ENCODE results near the gene NKX1-2.
A peak's percentile ranks its signal among the peaks of the same experiment; 100 is the strongest.

The NKX1-2 gene

GRCh38 chr10:124415210-124415609, 34.6 kb downstream of the NKX1-2 start:
- no peak for DNase-seq (ENCODE audit: low read depth)

DNA sequence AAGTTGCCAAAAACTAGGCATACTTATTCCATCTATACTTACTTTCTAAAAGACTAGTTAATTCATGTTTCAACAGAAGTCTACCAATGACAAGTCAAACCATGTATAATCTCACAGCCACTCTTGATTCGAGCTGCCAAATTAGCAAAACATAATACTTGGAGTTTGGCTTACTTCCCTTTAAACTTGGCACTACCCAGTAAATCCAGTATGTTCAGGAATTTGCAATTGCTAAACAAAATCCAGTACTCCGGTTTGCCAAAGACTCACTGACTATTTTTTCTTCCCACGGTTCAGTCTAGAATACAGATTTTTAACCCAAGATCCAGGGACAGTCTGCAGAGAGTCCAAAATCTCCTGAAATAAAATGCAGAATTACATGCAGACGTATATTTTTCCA, 35.8 kb downstream of the NKX1-2 start:
- DNase-seq (ENCODE audit: low read depth), result no peak

GRCh38 chr10:124409696-124410095, 40.1 kb downstream of the NKX1-2 start:
- DNase-seq (ENCODE audit: low read depth), result no peak

GRCh38 chr10:124408357-124408756, 41.5 kb downstream of the NKX1-2 start:
- no peak for DNase-seq (ENCODE audit: low read depth)

DNA sequence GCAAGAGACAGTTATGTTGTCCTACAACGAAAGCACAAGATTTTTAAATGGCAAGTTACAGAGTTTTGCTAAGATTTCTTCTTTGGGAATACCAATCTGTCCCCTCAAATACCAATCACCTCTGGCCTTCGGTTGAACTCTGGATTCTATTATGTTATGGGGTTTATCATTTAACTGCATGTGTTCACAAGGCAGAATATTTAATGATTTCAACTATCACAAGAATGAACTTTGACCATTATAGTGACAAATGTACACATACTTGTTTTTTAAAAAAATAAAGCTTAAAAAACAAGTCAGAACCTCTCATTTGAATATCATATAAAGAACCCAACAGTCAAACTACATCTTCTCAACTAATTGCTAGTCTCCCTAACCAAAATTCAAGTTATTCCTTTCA, 42.4 kb downstream of the NKX1-2 start:
- no peak for DNase-seq (ENCODE audit: low read depth)

GRCh38 chr10:124403548-124403947, 46.3 kb downstream of the NKX1-2 start:
- DNase-seq (ENCODE audit: low read depth), result peak; percentile 13

DNA sequence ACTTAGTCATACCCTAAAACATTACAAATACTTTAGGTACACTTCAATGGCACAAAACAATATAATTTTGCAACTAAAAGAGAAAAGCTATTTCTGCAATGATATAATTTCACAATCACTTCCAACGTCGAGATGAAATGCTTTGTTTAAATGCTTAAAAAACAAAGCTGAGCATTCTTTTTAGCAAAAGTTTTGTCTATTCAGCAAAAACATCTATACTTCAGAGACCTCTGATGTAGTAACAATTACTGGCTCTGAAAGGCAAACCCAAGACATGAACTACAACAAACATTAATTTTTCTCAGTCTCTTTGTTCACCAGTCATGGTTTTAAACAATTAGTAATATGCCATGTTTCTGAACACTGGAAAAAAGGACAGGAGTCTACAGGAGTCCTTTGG, 47.6 kb downstream of the NKX1-2 start:
- DNase-seq (ENCODE audit: low read depth), result no peak

DNA sequence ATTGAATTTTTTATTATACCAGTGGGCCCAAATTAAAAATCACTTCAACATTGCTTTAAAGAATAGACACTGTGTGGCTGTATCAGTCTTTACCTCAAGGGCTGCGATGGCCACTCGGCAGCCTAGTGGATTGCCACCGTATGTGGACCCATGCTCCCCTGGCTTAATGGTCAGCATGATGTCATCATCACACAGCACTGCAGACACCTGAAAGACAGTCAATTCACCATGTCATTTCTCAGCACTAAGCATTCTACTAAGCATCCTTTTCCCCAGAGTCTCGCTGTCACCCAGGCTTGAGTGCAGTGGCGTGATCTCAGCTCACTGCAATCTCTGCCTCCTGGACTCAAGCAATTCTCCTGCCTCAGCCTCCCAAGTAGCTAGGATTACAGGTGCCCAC, 48.2 kb downstream of the NKX1-2 start:
- DNase-seq (ENCODE audit: low read depth), result no peak
